HG02763 (cell line): Measurements from ENCODE around the gene RNF169.
"Not testable (repeated sequence)": the region's sequence is repeated elsewhere in the genome, so short reads cannot be mapped to it uniquely, and the experiment has no call there.

Source experiments
- ATAC-seq: cut with Tn5 transposase; IDR thresholded peaks from one replicate; pipeline ENCODE4 v1.9.1; 2021; ENCODE audit warnings: mild to moderate bottlenecking, moderate library complexity; ENCODE audit not compliant: unreplicated experiment

RNF169 gene

GRCh38 chr11:74729397-74729796 is 19.3 kb upstream of the RNF169 start:
- ATAC-seq, result no peak

DNA sequence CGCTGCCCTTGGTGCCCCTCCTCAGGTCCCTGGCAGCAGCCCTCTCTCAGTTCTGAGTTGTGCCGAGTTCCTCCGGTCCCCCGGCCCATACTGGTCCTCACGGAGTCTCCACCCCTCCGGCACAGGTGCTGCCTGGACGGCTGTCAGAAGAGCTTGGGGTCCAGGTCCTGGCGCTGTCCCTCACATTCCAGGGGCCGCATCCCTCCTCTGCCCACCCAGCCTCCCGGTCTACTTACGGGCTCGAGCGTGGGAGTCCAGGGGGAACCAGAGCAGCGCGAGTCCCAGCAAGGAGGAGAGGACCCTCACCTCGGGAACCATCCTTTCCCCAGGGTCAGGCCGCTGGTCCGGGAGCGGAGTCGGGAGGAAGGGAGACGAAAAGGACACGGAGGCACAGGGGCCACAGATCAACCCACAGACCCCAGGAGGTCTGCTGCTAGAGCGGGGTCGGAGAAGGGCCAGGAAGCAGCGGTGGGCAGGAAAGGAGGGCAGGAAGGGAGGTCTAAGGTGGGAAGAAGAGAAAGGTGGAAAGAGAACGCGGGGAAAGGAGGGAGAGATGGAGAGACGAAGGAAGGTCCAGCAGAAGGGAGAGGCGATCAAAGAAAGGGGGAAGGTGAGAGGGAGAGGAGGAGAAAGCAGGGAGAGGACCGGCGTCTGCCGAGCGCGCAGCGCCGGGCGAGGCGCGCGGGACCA is 17.9 kb upstream of the RNF169 start:
- ATAC-seq, result no peak

DNA sequence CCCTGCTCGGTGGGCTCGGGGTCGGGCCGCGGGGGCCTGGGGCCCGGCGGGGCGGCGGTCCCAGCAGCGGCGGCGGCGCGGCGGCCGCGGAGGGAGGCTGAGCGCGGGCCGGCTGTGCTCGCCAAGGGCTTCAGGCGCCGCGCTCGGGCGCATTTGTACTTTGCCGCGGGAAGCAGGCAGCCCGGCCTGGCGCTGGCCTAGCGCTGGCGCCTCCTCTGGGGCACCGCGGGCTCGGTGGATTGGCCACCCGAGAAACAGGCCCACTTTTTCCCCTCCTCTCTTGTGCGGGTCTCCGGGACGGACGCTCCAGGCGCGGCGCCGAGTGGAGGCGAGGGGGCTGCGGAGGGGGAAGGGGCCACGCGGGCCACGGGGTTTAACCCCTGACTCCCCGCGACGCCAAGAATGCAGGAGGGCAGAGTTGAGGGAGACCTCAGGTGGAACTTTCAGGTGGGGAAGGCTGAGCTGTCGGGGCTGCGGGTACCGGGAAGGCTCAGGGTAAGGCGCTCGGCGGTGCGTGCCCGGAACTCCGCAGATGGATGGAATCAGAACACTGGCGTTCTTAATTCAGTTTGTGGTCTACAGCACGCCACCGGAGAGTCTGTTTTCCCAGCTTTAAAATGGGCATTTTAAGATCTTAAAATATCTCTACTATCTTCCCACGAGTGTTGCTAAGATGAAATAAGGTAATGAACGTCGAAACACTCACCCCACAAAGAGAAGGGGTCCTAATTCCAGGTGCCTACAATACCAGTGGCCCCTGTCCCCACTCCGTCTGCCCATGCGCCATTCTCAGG is 17.2 kb upstream of the RNF169 start, which contains the start of gene CHRDL2:
Gene CHRDL2, minus strand, starts transcription at position 126 of the 794 bp plus-strand sequence. CDS start 538 bp downstream, outside the sequence.
- no peak for ATAC-seq

DNA sequence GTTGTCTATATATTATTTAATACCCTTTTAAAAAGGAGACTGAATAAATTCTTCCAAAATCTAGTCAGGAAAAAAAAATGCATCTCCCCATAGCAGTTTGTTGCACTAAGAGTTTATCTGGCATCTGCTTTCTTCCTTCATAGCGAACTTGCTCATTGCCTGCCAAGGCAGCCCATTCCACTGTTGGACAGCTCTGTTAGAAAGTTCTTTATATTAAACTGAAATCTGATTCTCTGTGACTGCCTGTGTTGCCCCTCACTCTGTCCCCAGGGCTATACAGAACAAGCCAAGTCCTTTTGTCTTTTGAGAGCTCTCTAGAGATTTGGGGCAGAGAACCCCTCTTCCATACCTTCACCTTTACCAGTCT is 14.1 kb upstream of the RNF169 start:
- ATAC-seq, result no peak

- ATAC-seq, result no peak
Observed at GRCh38 chr11:74735365-74735928, 13.2 kb upstream of the RNF169 start.

DNA sequence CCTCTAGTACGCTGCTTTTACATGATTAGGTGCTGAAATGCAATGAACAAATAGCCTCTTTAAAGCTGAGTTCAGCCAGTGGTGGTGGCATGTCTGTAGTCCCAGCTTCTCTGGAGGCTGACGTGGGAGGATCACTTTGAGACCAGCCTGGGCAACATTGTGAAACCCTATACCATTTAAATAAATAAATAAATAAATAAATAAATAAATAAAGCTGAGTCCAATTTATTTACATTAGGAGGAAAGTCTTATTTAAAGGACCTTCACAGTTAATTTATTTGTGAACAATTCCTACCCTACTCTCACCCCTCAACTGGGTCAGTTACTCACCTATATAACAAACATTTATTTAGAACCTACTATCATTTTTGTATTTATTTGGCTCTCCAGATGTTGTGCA is 12.6 kb upstream of the RNF169 start:
- ATAC-seq, result no peak

- no peak for ATAC-seq
Observed at GRCh38 chr11:74739546-74740270, 8.9 kb upstream of the RNF169 start.

GRCh38 chr11:74742070-74742469 is 6.6 kb upstream of the RNF169 start:
- ATAC-seq, result no peak

DNA sequence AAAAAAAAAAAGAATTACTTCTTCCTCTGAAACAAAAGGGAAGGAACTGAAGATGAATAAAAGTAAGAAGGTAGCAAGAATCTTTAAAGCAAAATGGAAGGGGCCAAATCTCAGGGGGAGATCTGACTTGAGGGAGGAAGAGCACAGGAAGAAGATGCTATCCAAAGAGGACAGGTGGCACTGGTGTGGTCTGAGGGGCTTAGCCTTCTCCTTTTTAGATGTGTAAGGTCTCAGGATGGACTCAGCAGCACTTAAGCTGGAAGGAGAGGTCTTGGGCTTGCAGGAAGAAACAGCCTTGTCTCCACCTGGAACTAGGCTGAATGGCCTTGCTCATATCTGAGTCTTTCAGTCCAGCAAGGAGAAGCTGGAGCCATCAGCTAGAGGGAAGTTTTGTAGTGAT is 5.0 kb upstream of the RNF169 start:
- ATAC-seq, result no peak

- no peak for ATAC-seq
Observed at GRCh38 chr11:74744277-74744676, 4.4 kb upstream of the RNF169 start.

GRCh38 chr11:74746868-74747267 is 1.8 kb upstream of the RNF169 start:
- no peak for ATAC-seq

- peak; percentile 49 for ATAC-seq
Observed at GRCh38 chr11:74749127-74749964, 697 bp downstream of the RNF169 start.

- no peak for ATAC-seq
Observed at GRCh38 chr11:74749965-74750296, 1.3 kb downstream of the RNF169 start.

- ATAC-seq, result not testable (repeated sequence)
Observed at GRCh38 chr11:74750598-74750997, 1.9 kb downstream of the RNF169 start.

GRCh38 chr11:74751303-74751702 is 2.7 kb downstream of the RNF169 start:
- ATAC-seq, result no peak

DNA sequence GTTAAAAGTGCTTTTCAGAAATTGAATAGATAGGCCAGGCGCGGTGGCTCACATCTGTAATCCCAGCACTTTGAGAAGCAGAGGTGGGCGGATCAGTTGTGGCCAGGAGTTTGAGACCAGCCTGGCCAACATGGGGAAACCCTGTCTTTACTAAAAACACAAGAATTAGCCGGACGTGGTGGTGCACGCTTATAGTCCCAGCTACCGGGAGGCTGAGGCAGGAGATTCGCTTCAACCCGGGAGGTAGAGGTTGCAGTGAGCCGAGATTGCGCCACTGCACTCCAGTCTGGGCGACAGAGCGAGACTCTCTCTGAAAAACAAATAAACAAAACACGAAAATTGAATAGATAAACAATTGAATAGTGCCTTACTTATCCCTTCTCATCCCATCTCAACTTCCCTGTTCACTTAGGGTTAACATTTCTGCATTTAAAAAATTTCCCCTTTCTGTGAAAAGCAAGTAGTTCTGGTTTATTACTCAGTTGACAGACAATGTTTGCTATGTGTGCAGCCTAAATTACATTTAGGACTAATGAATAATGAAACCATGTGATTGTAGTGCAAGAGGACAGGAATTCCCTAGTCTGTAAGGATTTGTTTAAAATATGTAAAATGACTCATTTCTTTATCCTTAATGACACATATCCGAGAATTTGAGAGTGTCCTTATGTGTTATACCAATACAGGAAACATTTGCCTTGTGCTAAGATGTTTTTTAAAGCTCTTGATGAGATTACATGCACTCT is 6.0 kb downstream of the RNF169 start:
- no peak for ATAC-seq

DNA sequence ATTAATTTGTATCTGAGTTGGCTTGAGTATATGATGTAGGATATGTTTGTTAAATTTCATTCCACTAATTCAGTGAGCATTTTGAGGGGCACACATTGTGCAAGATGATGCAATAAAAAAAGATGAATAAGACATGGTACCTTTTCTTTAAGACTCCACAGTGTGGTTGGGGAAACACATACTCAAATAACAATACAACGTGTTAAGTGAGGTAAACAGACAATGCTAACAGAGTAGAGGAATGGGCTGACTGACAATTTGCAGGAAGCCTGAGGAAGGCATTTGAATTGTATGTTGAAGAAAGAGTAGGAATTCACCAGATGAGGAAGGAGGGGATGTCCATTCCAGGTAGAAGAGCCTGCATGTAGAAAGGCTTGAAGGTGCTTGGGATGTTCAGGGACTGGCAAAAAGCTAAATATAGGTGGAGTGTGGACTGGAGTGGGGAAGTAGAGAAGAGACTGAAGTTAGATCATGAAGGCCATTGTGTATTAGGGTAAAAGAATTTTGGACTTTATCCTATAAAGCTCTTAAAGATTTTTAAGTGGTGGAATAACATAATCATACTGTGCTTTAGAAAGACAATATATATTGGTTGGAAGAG is 6.8 kb downstream of the RNF169 start:
- ATAC-seq, result no peak

- ATAC-seq, result no peak
Observed at GRCh38 chr11:74756571-74756970, 7.9 kb downstream of the RNF169 start.

- no peak for ATAC-seq
Observed at GRCh38 chr11:74766905-74767304, 18.3 kb downstream of the RNF169 start.
